Measurements from ENCODE around the gene ICA1.
A peak's percentile ranks its signal among the peaks of the same experiment; 100 is the strongest.

ICA1 gene

GRCh38 chr7:8226501-8226900, 35.5 kb downstream of the ICA1 start:
- no peak for DNase-seq

GRCh38 chr7:8221567-8221966, 40.4 kb downstream of the ICA1 start:
- DNase-seq, result no peak

- no peak for DNase-seq
Measured at GRCh38 chr7:8221101-8221495, 40.9 kb downstream of the ICA1 start.

- no peak for DNase-seq
Measured at GRCh38 chr7:8220376-8221100, 41.4 kb downstream of the ICA1 start.

- peak; percentile 74 for DNase-seq
Measured at GRCh38 chr7:8217200-8218068, 44.5 kb downstream of the ICA1 start.

- no peak for DNase-seq
Measured at GRCh38 chr7:8216334-8216690, 45.7 kb downstream of the ICA1 start.

GRCh38 chr7:8215648-8216333, 46.2 kb downstream of the ICA1 start:
- no peak for DNase-seq

GRCh38 chr7:8214244-8214824, 47.6 kb downstream of the ICA1 start:
- DNase-seq, result no peak

GRCh38 chr7:8213381-8213780, 48.6 kb downstream of the ICA1 start:
- no peak for DNase-seq

GRCh38 chr7:8212638-8213037, 49.3 kb downstream of the ICA1 start:
- DNase-seq, result no peak

- DNase-seq, result no peak
Measured at GRCh38 chr7:8211725-8212096, 50.3 kb downstream of the ICA1 start.

GRCh38 chr7:8210845-8211724, 50.9 kb downstream of the ICA1 start:
- no peak for DNase-seq

- DNase-seq, result no peak
Measured at GRCh38 chr7:8209353-8209752, 52.6 kb downstream of the ICA1 start.

GRCh38 chr7:8208816-8209215, 53.2 kb downstream of the ICA1 start:
- no peak for DNase-seq

- no peak for DNase-seq
Measured at GRCh38 chr7:8206956-8207355, 55.0 kb downstream of the ICA1 start.

- DNase-seq, result no peak
Measured at GRCh38 chr7:8205537-8205936, 56.4 kb downstream of the ICA1 start.

GRCh38 chr7:8205031-8205387, 57.0 kb downstream of the ICA1 start:
- no peak for DNase-seq

- peak; percentile 5 for DNase-seq
Measured at GRCh38 chr7:8204339-8205030, 57.5 kb downstream of the ICA1 start.

GRCh38 chr7:8201846-8202441, 60.0 kb downstream of the ICA1 start:
- DNase-seq, result no peak

- DNase-seq, result no peak
Measured at GRCh38 chr7:8200717-8201116, 61.2 kb downstream of the ICA1 start.

GRCh38 chr7:8200316-8200715, 61.7 kb downstream of the ICA1 start:
- no peak for DNase-seq
